ENCODE data around the gene MFAP4.

The MFAP4 gene, protein sequence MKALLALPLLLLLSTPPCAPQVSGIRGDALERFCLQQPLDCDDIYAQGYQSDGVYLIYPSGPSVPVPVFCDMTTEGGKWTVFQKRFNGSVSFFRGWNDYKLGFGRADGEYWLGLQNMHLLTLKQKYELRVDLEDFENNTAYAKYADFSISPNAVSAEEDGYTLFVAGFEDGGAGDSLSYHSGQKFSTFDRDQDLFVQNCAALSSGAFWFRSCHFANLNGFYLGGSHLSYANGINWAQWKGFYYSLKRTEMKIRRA
- 0 reads per million in 3 donors for total RNA-seq

DNA sequence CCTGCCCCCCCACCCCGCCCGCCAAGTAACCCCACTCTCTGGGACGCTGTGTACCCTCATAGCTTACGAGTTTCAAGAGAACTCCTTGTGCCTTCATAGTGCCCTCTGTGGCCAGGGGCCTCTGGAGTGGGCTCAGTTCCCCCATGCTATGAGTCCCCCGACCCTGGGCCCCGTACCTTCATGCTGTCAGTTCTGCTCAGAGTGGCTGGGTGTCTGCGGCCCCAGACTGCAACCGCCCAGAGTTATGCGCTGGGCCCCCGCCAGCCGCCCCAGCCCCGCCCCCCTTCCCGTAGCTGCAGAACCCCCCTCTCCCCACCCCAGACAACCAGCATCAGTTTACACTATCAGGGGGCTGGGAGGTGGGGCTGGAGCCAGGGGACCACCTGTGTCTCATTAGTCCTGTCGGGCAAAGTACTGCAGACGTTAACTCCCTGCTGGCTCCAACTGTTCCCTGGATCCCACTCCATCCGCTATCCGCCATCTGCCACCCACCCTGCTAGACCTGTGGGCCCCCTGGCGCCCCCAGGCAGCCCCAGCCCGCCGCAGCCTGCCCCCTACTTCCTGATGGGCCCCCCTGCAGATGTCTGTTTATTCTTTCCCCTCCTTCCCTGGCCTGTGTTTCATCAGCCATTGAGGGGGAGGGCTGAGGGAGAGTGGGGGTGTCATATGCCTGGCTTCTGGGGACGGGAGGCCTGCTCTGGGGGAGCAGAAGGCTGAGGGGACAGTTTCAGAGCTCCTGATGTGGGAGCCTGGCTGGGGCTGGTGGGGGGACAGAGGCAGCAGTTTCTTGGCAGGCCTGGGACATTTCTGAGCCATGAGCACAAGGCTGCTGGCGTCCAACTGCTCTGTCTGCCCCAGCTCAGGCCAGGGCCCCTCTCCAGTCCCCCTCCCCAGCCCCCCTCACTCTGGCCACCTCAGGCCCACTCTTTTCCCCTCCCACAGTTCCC lies at the start of gene MFAP4:
MFAP4 (minus strand) TSS at position 217 of the 947 bp plus-strand sequence; CDS start at position 182, 35 bp downstream.
- DNase-seq, result no peak
- no peak within 1 kb of the TSS for H3K27ac ChIP-seq (ENCODE audit: insufficient read depth, low read length, poor library complexity, severe bottlenecking)

DNA sequence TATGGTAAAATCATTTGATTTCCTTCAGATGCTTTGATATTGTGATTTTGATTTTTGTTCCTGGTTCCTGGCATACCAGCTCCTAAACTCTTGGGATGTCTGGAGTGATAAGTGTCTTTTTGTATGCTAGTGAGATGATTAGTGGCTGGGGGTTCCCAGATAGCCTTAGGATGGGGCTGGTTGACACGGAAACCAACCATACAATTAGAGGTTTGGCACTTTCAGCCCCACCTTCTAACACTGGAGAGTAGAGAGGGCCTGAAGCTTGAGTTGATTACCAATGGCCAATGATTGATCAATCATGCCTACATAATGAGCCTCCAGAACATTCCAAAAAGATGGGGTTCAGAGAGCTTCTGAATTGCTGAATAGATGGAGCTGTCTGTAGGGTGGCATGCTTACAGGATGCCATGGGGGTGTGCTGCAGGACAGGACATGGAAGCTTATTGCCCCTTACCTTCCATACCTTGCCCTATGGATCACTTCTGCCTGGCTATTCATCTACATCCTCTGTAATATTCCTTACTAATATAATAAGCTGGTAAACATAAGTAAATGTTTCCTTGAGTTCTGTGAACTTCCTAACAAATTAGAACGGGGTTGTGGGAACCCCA lies 46.8 kb upstream of the MFAP4 start:
- H3K27me3 ChIP-seq (replicated peaks; ENCODE audit: control insufficient read depth, insufficient read depth, low read length, poor library complexity, severe bottlenecking), result no peaks in the 10 kb centered on the region
- H3K4me3 ChIP-seq (ENCODE audit: insufficient read depth, low read depth, low read length, poor library complexity, severe bottlenecking), result no peak overlapping the region
- H3K36me3 ChIP-seq (ENCODE audit: control insufficient read depth, insufficient read depth, low read length), result no peaks in the 10 kb centered on the region
- no peaks in the 10 kb centered on the region for H3K9me3 ChIP-seq (ENCODE audit: control insufficient read depth, low read length)
- no peaks in the 10 kb centered on the region for H3K4me1 ChIP-seq (ENCODE audit: control insufficient read depth, insufficient read depth, low read length, poor library complexity, severe bottlenecking)
- DNase-seq, result no peak
- H3K27ac ChIP-seq (ENCODE audit: insufficient read depth, low read length, poor library complexity, severe bottlenecking), result no peak overlapping the region

More for the DNA sequence above, at the start of gene MFAP4:
- peaks cover 9% of the 10 kb centered on the region for H3K36me3 ChIP-seq (ENCODE audit: control insufficient read depth, insufficient read depth, low read length)
- H3K4me3 ChIP-seq (ENCODE audit: insufficient read depth, low read depth, low read length, poor library complexity, severe bottlenecking), result no peak within 1 kb of the TSS
- no peaks in the 10 kb centered on the region for H3K27me3 ChIP-seq (replicated peaks; ENCODE audit: control insufficient read depth, insufficient read depth, low read length, poor library complexity, severe bottlenecking)
- no peaks in the 10 kb centered on the region for H3K4me1 ChIP-seq (ENCODE audit: control insufficient read depth, insufficient read depth, low read length, poor library complexity, severe bottlenecking)
- no peaks in the 10 kb centered on the region for H3K9me3 ChIP-seq (ENCODE audit: control insufficient read depth, low read length)

DNA sequence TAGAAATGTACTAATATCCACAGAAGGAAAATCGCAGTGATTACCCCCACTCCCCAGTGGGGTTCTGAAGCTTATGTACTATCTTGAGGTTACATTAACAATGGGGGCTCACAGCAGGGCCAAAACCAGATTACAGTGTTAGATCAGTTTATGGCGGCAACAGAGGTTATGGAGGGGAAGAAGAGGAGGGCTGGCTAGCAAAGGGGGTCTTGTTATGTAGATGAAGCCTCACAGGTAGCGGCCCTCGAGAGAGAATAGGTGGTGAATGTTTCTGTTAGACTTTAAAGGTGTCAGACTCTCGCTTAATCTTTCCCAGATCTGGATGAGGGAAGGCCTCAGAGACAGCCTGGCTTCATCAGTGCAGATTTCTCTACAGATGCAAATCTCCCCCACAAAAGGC lies 46.3 kb upstream of the MFAP4 start:
- Histone ChIP-seq H3K9me3 (ENCODE audit: control insufficient read depth, low read length) (no peaks in the 10 kb centered on the region), H3K4me1 (ENCODE audit: control insufficient read depth, insufficient read depth, low read length, poor library complexity, severe bottlenecking) (no peaks in the 10 kb centered on the region), H3K4me3 (ENCODE audit: insufficient read depth, low read depth, low read length, poor library complexity, severe bottlenecking) (no peak overlapping the region), H3K36me3 (ENCODE audit: control insufficient read depth, insufficient read depth, low read length) (no peaks in the 10 kb centered on the region), H3K27ac (ENCODE audit: insufficient read depth, low read length, poor library complexity, severe bottlenecking) (no peak overlapping the region), H3K27me3 (replicated peaks; ENCODE audit: control insufficient read depth, insufficient read depth, low read length, poor library complexity, severe bottlenecking) (no peaks in the 10 kb centered on the region)
- no peak for DNase-seq

DNA sequence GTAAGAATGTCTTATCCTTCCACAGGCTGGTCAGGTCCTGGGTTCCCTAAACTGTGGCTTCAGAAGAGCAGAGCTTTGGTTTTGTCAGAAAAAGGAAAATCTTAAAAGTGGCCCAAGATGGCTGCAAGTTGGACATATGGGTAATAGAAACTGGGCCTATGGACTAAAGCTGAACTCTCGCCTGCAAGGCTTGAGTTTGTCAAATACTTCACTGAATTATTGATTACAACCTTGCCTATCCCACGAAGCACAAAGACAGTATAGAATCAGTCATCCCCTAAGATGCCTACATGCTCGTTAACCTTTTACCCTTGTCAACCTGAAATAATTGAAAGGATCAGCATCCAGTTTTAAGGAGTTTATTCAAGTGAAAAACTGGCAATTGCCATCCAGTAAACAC lies 44.7 kb upstream of the MFAP4 start:
- no peak for DNase-seq
- Histone ChIP-seq H3K36me3 (ENCODE audit: control insufficient read depth, insufficient read depth, low read length) (no peaks in the 10 kb centered on the region), H3K27ac (ENCODE audit: insufficient read depth, low read length, poor library complexity, severe bottlenecking) (no peak overlapping the region), H3K27me3 (replicated peaks; ENCODE audit: control insufficient read depth, insufficient read depth, low read length, poor library complexity, severe bottlenecking) (no peaks in the 10 kb centered on the region), H3K4me3 (ENCODE audit: insufficient read depth, low read depth, low read length, poor library complexity, severe bottlenecking) (no peak overlapping the region), H3K4me1 (ENCODE audit: control insufficient read depth, insufficient read depth, low read length, poor library complexity, severe bottlenecking) (no peaks in the 10 kb centered on the region), H3K9me3 (ENCODE audit: control insufficient read depth, low read length) (no peaks in the 10 kb centered on the region)

DNA sequence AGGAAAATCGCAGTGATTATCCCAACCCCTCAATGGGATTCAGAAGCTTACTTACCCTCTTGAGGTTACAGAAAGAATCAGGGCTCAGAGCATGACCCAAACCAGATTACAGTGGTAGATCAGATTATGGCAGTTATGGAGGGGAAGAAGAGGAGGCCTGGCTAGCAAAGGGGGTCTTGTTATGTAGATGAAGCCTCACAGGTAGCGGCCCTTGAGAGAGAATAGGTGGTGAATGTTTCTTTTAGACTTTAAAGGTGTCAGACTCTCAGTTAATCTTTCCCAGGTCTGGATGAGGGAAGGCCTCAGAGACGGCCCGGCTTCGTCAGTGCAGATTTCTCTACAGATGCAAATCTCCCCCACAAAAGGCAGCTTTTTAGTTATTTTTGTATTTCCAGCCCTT lies 39.6 kb upstream of the MFAP4 start:
- no peaks in the 10 kb centered on the region for H3K9me3 ChIP-seq (ENCODE audit: control insufficient read depth, low read length)
- H3K4me1 ChIP-seq (ENCODE audit: control insufficient read depth, insufficient read depth, low read length, poor library complexity, severe bottlenecking), result no peaks in the 10 kb centered on the region
- H3K4me3 ChIP-seq (ENCODE audit: insufficient read depth, low read depth, low read length, poor library complexity, severe bottlenecking), result no peak overlapping the region
- no peaks in the 10 kb centered on the region for H3K27me3 ChIP-seq (replicated peaks; ENCODE audit: control insufficient read depth, insufficient read depth, low read length, poor library complexity, severe bottlenecking)
- DNase-seq, result no peak
- H3K27ac ChIP-seq (ENCODE audit: insufficient read depth, low read length, poor library complexity, severe bottlenecking), result no peak overlapping the region
- no peaks in the 10 kb centered on the region for H3K36me3 ChIP-seq (ENCODE audit: control insufficient read depth, insufficient read depth, low read length)

- Histone ChIP-seq H3K27me3 (replicated peaks; ENCODE audit: control insufficient read depth, insufficient read depth, low read length, poor library complexity, severe bottlenecking) (no peaks in the 10 kb centered on the region), H3K4me3 (ENCODE audit: insufficient read depth, low read depth, low read length, poor library complexity, severe bottlenecking) (no peak overlapping the region), H3K4me1 (ENCODE audit: control insufficient read depth, insufficient read depth, low read length, poor library complexity, severe bottlenecking) (no peaks in the 10 kb centered on the region), H3K9me3 (ENCODE audit: control insufficient read depth, low read length) (no peaks in the 10 kb centered on the region), H3K36me3 (ENCODE audit: control insufficient read depth, insufficient read depth, low read length) (no peaks in the 10 kb centered on the region), H3K27ac (ENCODE audit: insufficient read depth, low read length, poor library complexity, severe bottlenecking) (no peak overlapping the region)
- DNase-seq, result no peak
These were observed 38.2 kb upstream of the MFAP4 start for GRCh38 chr17:19424934-19425868.

GRCh38 chr17:19421926-19422325 lies 34.9 kb upstream of the MFAP4 start:
- Histone ChIP-seq H3K27ac (ENCODE audit: insufficient read depth, low read length, poor library complexity, severe bottlenecking) (no peak overlapping the region), H3K27me3 (replicated peaks; ENCODE audit: control insufficient read depth, insufficient read depth, low read length, poor library complexity, severe bottlenecking) (no peaks in the 10 kb centered on the region), H3K9me3 (ENCODE audit: control insufficient read depth, low read length) (no peaks in the 10 kb centered on the region), H3K4me3 (ENCODE audit: insufficient read depth, low read depth, low read length, poor library complexity, severe bottlenecking) (no peak overlapping the region), H3K36me3 (ENCODE audit: control insufficient read depth, insufficient read depth, low read length) (no peaks in the 10 kb centered on the region), H3K4me1 (ENCODE audit: control insufficient read depth, insufficient read depth, low read length, poor library complexity, severe bottlenecking) (no peaks in the 10 kb centered on the region)
- no peak for DNase-seq

GRCh38 chr17:19421219-19421618 lies 34.2 kb upstream of the MFAP4 start:
- Histone ChIP-seq H3K27me3 (replicated peaks; ENCODE audit: control insufficient read depth, insufficient read depth, low read length, poor library complexity, severe bottlenecking) (no peaks in the 10 kb centered on the region), H3K36me3 (ENCODE audit: control insufficient read depth, insufficient read depth, low read length) (no peaks in the 10 kb centered on the region), H3K27ac (ENCODE audit: insufficient read depth, low read length, poor library complexity, severe bottlenecking) (no peak overlapping the region), H3K4me3 (ENCODE audit: insufficient read depth, low read depth, low read length, poor library complexity, severe bottlenecking) (no peak overlapping the region), H3K9me3 (ENCODE audit: control insufficient read depth, low read length) (no peaks in the 10 kb centered on the region), H3K4me1 (ENCODE audit: control insufficient read depth, insufficient read depth, low read length, poor library complexity, severe bottlenecking) (no peaks in the 10 kb centered on the region)
- DNase-seq, result no peak

GRCh38 chr17:19418251-19418992 lies 31.4 kb upstream of the MFAP4 start:
- Histone ChIP-seq H3K4me3 (ENCODE audit: insufficient read depth, low read depth, low read length, poor library complexity, severe bottlenecking) (no peak overlapping the region), H3K27ac (ENCODE audit: insufficient read depth, low read length, poor library complexity, severe bottlenecking) (no peak overlapping the region), H3K9me3 (ENCODE audit: control insufficient read depth, low read length) (no peaks in the 10 kb centered on the region), H3K27me3 (replicated peaks; ENCODE audit: control insufficient read depth, insufficient read depth, low read length, poor library complexity, severe bottlenecking) (no peaks in the 10 kb centered on the region), H3K4me1 (ENCODE audit: control insufficient read depth, insufficient read depth, low read length, poor library complexity, severe bottlenecking) (no peaks in the 10 kb centered on the region), H3K36me3 (ENCODE audit: control insufficient read depth, insufficient read depth, low read length) (no peaks in the 10 kb centered on the region)
- no peak for DNase-seq

Data from effector memory CD4-positive, alpha-beta T cell (primary cell).